HG03280 (cell line): ENCODE data around the gene EVI5L.

ENCODE experiments used
- ATAC-seq: cut with Tn5 transposase; IDR thresholded peaks from one replicate; pipeline ENCODE4 v1.9.1; 2021; ENCODE audit warnings: mild to moderate bottlenecking, moderate library complexity; ENCODE audit not compliant: unreplicated experiment

The EVI5L gene

GRCh38 chr19:7910321-7911161, 80.5 kb downstream of the EVI5L start:
- no peak for ATAC-seq

DNA sequence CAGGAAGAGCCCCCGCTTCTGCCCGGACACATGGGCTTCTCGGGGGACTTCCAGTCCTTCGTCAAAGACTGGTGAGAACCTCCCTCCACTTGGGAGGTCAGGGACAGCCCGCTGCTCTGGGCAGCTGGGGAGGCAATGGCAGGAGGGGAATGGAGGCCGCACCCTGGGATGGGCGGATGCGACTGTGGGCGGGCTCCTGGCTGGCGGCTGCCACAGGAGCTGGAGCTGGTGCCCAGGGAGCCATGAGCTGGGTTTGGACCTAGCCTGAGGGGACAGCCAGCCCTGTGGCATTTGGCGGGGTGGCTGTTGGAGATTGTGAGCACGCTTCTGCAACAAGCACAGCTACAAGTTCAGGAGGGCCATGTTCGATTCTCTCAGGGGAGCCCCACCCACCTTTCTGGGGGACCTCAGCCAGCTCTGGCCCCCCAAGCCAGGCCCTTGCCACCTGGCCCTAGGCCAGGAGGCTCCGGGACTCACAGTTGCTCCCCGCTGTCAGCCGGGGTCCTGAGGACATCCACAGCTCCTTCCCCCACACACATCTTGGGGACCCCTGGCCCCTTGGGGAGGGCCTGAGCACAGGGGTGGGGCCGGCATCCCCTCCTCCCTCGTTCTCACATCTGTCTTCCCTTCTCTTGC, 81.6 kb downstream of the EVI5L start:
- ATAC-seq = no peak

- ATAC-seq = no peak
Observed at GRCh38 chr19:7912144-7912696, 82.2 kb downstream of the EVI5L start.

DNA sequence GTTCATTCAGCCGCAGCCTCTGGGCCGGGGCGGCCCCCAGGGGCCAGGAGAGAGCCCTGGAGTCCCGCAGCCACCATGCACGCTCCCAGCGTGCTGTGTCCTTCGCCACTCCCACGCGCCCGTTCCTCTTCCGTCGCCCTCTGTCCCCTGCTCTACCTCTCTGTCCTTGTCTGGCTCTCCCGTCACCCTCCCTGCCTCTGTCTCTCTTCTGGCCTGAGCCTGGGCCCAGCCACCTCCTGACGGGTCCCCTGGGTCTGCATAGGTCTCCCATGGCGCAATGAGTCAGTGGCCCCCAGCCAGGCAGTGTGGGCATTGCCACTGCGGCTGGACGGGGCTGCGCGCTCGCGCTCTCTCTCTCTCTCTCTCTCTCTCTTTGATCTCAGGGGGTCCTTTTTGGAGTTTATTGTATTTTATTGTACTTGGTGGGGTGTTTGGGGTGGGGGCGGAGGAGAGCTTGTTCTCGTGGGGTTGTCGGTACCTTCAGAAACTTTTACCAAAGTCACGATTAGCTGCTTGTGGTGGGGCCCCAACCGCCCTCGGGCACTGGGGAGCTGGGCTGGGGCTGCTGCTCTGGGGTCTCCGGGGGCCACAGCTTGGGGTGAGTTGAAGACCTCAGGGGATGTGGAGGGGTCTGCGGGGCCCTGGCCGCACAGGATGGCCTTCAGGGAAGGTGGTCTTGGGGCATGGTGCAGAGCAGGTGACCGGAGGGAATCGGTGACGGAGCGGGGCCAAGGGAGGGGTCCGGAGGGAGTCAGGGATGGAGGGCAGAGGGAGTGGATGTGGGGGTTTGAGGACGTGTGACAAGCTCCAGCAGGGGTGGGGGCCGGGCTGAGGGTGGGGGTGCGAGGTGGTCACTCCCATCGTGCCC, 82.9 kb downstream of the EVI5L start:
- ATAC-seq = no peak

DNA sequence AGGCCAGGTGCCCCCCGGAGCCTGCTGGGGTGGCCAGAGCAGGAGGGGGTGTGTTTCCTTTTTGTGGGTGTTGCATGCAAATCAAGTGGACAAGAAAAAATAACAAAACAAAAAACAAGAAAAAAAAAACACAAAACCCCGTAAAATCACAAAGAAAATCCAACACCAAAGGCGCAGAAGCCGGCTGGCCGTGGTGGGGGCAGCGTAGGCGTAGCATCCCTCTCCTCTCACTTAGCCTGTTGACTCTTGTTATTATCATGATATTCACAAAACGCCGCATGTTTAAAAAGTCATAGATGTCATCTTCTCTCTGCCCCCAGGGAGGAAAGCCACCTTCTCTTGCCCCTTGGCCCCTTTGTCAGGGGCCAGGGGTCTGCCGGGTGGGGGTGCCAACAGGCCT, 83.6 kb downstream of the EVI5L start:
- no peak for ATAC-seq

DNA sequence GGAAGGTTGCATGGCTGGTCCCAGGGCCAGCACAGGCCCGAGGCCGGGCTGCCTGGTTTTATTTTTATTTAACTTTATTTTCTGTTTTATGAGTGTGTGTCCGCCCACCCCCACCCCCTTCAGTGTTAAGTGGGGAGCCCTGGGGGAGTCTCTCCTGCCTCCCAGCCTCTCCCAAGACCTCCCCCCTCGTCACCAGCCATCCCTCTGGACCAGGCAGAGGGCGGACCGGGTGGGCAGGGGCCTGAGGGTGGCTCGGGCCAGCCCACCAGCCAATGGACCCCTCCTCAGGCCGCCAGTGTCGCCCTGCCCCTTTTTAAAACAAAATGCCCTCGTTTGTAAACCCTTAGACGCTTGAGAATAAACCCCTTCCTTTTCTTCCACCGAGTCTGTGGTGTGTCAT, 84.1 kb downstream of the EVI5L start:
- ATAC-seq = no peak
